Activated B cell treated with CpG ODN at 0.5 μM for 24 hours (primary cell): ENCODE data around the gene PROX2. TPM values are rescaled to one million over a fixed set of nuclear protein-coding genes. Genes with fewer than 3 reads are reported as not detected.

Experiments used
- ATAC-seq: fragments of 200-7000 bp; cut with Tn5 transposase; one replicate; pipeline ENCODE4 v1.10.0; 2021; ENCODE audit warnings: low read depth, mild to moderate bottlenecking, moderate library complexity
- CTCF ChIA-PET: fragments of 350-600 bp; sonication (Branson Sonifier 250); formaldehyde crosslinking; loops from one replicate; lab custom pipeline; 2021; ENCODE audit warnings: antibody characterized with exemption; lab: Charles Lee
- POLR2A ChIA-PET: fragments of 350-600 bp; sonication (Branson Sonifier 250); formaldehyde crosslinking; loops from one replicate; lab custom pipeline; 2021; ENCODE audit warnings: antibody characterized with exemption; lab: Charles Lee
- DNase-seq: peaks from one replicate; pipeline ENCODE4 v3.0.0; 2022
- H3K27ac Mint-ChIP-seq: one replicate; pipeline ENCODE4 v1.8.0; 2020; ENCODE audit warnings: mixed read lengths
- H3K27me3 Mint-ChIP-seq: one replicate; pipeline ENCODE4 v1.8.0; 2021; ENCODE audit warnings: mixed read lengths
- H3K36me3 Mint-ChIP-seq: one replicate; pipeline ENCODE4 v1.8.0; 2021; ENCODE audit warnings: low read depth, mixed read lengths
- H3K4me1 Mint-ChIP-seq: one replicate; pipeline ENCODE4 v1.8.0; 2021; ENCODE audit warnings: mixed read lengths
- H3K4me3 Mint-ChIP-seq: one replicate; pipeline ENCODE4 v1.8.0; 2020; ENCODE audit warnings: mild to moderate bottlenecking, mixed read lengths
- H3K9me3 Mint-ChIP-seq: one replicate; pipeline ENCODE4 v1.8.0; 2020; ENCODE audit warnings: mixed read lengths
- CTCF ChIP-seq: fragments of 200-600 bp; IDR thresholded peaks from one replicate; pipeline ENCODE4 v1.8.0; 2022; ENCODE audit warnings: antibody characterized with exemption, mild to moderate bottlenecking
- intact Hi-C: fragments of 100-400 bp; cut with micrococcal nuclease; formaldehyde crosslinking; loops from one replicate; pipeline ENCODE4 v1.15.1; 2024
- total RNA-seq: library from RNA; stranded (reverse); gene quantifications from 2 replicates; pipeline ENCODE4 v1.2.3, GENCODE V29; 2022

PROX2 gene
- total RNA-seq, 1 donor from 2014 or later, result not detected

- no peak for DNase-seq
- no peak for ATAC-seq
- no peaks in the 10 kb centered on the region for H3K9me3 Mint-ChIP-seq
- no peak for TF ChIP-seq CTCF
- no peak overlapping the region for H3K27ac Mint-ChIP-seq
- no peaks in the 10 kb centered on the region for H3K36me3 Mint-ChIP-seq
- H3K4me1 Mint-ChIP-seq, result no peaks in the 10 kb centered on the region
- intact Hi-C loops, result no loop called here
- CTCF ChIA-PET, result interaction anchor here (1.3 kb wide), 1 partner anchor 176 kb away, joined by 4 read pairs; no protein-coding TSS in a partner anchor
- H3K27me3 Mint-ChIP-seq, result no peaks in the 10 kb centered on the region
- POLR2A ChIA-PET, result no interaction called here
- no peak overlapping the region for H3K4me3 Mint-ChIP-seq
Measured at GRCh38 chr14:74912801-74913200, 36.9 kb upstream of the PROX2 start.

GRCh38 chr14:74912111-74912510 lies 36.2 kb upstream of the PROX2 start:
- H3K4me3 Mint-ChIP-seq, result no peak overlapping the region
- H3K27ac Mint-ChIP-seq, result no peak overlapping the region
- DNase-seq (no peak), ATAC-seq (no peak)
- H3K4me1 Mint-ChIP-seq, result peaks cover 4% of the 10 kb centered on the region
- H3K27me3 Mint-ChIP-seq, result no peaks in the 10 kb centered on the region
- intact Hi-C loops, result no loop called here
- no peaks in the 10 kb centered on the region for H3K36me3 Mint-ChIP-seq
- TF ChIP-seq CTCF, result no peak
- H3K9me3 Mint-ChIP-seq, result no peaks in the 10 kb centered on the region
- ChIA-PET CTCF (interaction anchor here (0.8 to 1.6 kb wide), 4 partner anchors 17 to 177 kb away, joined by 3 to 4 read pairs (median 3); no protein-coding TSS in a partner anchor), POLR2A (interaction anchor here (1.5 kb wide), 1 partner anchor 50 kb away, joined by 3 read pairs; no protein-coding TSS in a partner anchor)

- peaks cover 8% of the 10 kb centered on the region for H3K4me1 Mint-ChIP-seq
- intact Hi-C loops, result no loop called here
- CTCF ChIA-PET, result interaction anchor here (0.8 to 1.6 kb wide), 3 partner anchors 17 to 177 kb away, joined by 3 read pairs; no protein-coding TSS in a partner anchor
- no peak overlapping the region for H3K27ac Mint-ChIP-seq
- no peaks in the 10 kb centered on the region for H3K27me3 Mint-ChIP-seq
- H3K4me3 Mint-ChIP-seq, result no peak overlapping the region
- POLR2A ChIA-PET, result interaction anchor here (1.5 kb wide), 1 partner anchor 50 kb away, joined by 3 read pairs; no protein-coding TSS in a partner anchor
- no peaks in the 10 kb centered on the region for H3K9me3 Mint-ChIP-seq
- no peak for TF ChIP-seq CTCF
- ATAC-seq (no peak), DNase-seq (no peak)
- no peaks in the 10 kb centered on the region for H3K36me3 Mint-ChIP-seq
Measured at GRCh38 chr14:74911704-74912103, 35.8 kb upstream of the PROX2 start.

- no peak overlapping the region for H3K27ac Mint-ChIP-seq
Measured at GRCh38 chr14:74911221-74911620, 35.3 kb upstream of the PROX2 start.

More at GRCh38 chr14:74911221-74911620, 35.3 kb upstream of the PROX2 start:
- no peak for ATAC-seq
- POLR2A ChIA-PET, result interaction anchor here (1.5 kb wide), 1 partner anchor 51 kb away, joined by 3 read pairs; no protein-coding TSS in a partner anchor
- CTCF ChIA-PET, result interaction anchor here (0.8 to 1.6 kb wide), 3 partner anchors 16 to 178 kb away, joined by 3 read pairs; no protein-coding TSS in a partner anchor
- intact Hi-C loops, result no loop called here
- Mint-ChIP-seq H3K36me3 (no peaks in the 10 kb centered on the region), H3K9me3 (no peaks in the 10 kb centered on the region), H3K27me3 (no peaks in the 10 kb centered on the region), H3K4me1 (peaks cover 9% of the 10 kb centered on the region), H3K4me3 (no peak overlapping the region)
- DNase-seq, result no peak
- no peak for TF ChIP-seq CTCF
